ENCODE data around the gene DPF3.

Gene DPF3

DNA sequence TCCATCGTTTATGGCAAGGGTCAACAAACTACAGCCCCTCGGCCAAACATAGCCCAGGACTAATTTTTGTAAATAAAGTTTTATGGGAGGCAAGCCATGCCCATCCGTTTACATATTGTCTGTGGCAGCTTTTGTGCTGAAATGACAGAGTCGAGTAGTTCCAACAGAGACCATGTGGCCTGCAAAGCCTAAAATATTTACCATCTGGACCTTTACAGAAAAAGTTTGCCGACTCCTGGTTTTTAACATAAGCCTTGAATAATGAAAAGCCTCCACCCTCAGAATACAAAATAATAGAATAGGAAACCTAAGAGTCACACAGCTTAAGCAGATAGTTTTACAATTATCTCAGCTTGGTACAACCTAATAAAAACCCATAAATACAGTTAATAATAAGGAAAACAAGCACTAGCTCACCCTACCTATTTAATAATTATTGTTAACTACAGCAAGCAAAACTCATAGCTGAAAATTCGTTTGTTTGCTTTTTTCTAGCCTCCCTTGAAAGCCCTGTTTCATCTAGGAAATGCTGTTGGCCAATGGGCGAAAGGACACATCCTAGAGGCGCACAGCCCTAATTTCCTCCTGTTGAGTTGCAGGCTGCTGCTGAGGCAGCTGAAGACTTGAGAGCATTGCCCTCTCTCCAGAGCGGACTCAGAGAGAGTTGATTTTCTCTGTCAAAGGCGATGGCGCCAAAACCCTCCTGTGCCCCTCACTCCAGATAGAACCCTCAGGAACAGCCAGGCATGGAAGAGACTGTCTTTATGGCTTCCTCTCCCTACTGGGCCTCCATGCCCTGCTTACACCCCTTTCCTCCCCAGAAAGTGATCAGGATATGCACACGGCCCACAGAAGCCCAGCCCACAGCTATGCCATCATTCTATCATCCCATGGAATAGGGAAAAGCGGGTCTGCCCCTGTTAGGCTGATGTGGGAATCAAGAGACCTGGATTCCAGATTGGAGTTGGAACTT lies 107.2 kb downstream of the DPF3 start:
- DNase-seq (ENCODE audit: low read depth): no peak
- H3K4me3 ChIP-seq (ENCODE audit: low read length): no peak overlapping the region
- TF ChIP-seq, protein P1, sequence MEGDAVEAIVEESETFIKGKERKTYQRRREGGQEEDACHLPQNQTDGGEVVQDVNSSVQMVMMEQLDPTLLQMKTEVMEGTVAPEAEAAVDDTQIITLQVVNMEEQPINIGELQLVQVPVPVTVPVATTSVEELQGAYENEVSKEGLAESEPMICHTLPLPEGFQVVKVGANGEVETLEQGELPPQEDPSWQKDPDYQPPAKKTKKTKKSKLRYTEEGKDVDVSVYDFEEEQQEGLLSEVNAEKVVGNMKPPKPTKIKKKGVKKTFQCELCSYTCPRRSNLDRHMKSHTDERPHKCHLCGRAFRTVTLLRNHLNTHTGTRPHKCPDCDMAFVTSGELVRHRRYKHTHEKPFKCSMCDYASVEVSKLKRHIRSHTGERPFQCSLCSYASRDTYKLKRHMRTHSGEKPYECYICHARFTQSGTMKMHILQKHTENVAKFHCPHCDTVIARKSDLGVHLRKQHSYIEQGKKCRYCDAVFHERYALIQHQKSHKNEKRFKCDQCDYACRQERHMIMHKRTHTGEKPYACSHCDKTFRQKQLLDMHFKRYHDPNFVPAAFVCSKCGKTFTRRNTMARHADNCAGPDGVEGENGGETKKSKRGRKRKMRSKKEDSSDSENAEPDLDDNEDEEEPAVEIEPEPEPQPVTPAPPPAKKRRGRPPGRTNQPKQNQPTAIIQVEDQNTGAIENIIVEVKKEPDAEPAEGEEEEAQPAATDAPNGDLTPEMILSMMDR (conservative IDR thresholded peaks at IDR 0.05; ENCODE audit: low read depth, low read length): no peak

DNA sequence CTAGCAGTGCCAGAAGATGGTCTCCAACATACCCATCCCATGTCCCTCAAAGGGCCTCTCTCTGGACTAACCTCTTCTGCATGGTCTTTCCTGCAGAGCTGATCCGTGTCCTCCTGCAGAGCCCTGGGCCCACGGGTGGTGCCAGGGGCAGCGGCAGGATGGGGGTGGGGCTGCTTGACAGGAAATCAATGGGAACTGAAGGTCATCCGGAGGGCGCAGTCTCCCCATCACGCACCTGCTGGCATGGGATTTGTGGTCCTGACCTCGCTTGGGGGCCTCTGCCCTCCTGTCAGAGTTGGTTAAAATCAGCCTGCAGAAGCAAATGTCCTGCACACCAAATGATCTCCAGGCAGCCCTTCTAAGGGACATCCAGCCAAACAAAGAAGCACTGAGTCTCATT lies 110.2 kb downstream of the DPF3 start:
- H3K4me3 ChIP-seq (ENCODE audit: low read length): no peak overlapping the region
- DNase-seq (ENCODE audit: low read depth): no peak
- TF ChIP-seq, protein P1 (conservative IDR thresholded peaks at IDR 0.05; ENCODE audit: low read depth, low read length): no peak

DNA sequence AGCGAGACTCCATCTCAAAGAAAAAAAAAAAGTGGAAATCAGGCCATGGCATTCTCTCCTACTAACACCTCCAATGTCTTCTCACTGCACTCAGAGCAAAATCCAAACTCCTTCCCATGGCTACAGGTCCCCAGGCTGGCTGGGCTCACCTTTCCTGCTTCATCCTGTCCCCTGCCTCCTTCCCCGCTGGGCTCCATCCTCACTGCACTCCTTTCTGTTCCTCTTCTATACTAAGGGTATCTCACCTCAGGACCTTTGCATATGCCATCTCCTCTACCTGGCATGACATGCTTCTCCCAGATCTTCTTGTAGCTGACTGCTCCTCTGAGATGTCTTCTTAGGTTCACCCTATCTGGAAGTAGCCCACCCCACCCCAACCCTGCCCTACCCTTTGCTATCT lies 111.1 kb downstream of the DPF3 start:
- no peak overlapping the region for H3K4me3 ChIP-seq (ENCODE audit: low read length)
- TF ChIP-seq, protein P1 (conservative IDR thresholded peaks at IDR 0.05; ENCODE audit: low read depth, low read length): no peak
- no peak for DNase-seq (ENCODE audit: low read depth)

DNA sequence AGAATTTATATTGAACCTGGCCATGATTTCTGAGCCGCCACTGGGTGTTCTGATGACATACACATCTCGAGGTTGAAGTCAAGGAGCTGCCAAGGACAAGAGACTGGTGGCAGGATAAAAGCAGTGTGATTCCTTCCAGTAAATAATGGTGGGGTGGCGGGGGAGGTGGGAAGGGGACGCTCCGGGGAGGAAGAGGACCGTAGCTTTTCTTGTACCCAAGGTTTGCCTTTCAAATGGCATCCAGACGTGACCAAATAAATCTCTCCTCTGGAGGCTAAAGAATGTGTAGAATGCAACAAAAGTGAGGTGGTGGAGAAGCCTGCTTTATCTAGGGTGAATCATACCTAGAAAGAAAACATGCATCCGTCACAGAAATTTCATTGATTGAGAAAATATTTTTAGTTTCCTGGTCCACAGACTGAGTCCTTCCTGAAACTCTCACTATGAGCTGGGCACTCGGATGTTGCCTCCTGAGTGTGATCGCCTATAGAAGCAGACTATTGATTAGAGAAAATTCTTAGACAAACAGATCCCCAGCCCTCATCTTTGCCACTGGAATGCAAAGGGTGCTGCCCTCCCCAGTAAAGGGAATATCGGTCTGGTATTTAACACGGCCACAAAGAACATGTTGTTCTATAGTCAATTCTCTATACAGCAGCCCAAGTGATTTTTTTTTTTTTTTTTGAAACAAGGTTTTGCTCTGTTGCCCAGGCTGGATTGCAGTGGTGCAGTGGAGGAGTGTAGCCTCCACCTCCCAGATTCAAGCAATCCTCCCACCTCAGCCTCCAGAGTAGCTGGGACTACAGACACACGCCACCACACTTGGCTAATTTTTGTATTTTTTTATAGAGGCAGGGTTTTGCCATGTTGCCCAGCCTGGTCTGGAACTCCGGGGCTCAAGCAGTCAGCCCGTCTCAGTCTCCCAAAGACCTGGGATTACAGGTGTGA lies 112.1 kb downstream of the DPF3 start:
- TF ChIP-seq, protein P1 (conservative IDR thresholded peaks at IDR 0.05; ENCODE audit: low read depth, low read length): no peak
- DNase-seq (ENCODE audit: low read depth): no peak

DNA sequence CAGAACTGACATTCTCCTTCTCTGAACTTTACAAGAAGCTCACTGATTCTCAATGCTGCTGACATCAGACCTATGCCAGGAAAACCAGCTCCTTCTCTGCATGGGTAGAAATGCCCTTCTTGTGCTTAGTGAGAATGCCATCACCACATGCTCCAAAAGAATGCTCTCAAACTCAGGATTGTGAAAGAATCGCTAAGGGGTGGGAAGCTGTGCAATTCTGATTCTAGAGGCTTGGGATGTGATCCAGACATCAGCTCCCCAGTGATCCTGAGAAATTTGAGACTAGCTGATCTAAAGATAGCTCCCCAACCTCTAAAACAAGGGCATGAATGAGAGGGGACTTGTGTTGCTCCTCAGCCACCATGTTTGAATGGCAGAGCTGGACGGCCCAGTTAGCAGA lies 113.2 kb downstream of the DPF3 start:
- DNase-seq (ENCODE audit: low read depth): peak; percentile 48
- TF ChIP-seq, protein P1 (conservative IDR thresholded peaks at IDR 0.05; ENCODE audit: low read depth, low read length): no peak
- no peak overlapping the region for H3K4me3 ChIP-seq (ENCODE audit: low read length)

More for the DNA sequence above, 112.1 kb downstream of the DPF3 start:
- no peak overlapping the region for H3K4me3 ChIP-seq (ENCODE audit: low read length)

DNA sequence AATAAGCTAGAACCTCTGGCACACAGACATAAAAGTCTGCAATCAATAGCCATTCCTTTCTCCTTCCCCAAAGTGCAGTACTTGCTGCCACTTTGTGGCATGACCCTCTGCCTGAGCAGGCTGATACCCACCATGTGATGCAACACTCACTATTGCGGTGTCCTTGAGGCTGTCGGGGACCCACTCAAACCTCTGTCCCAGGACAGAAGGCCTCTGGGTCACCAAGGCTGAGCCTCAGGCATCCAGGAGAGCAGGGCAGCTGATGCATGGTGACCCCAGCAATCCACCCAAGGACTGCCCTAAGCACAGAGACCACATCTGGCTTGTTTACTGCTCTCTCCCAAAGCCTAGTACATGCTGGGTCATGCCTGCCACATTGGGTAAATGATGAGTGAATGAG lies 114.2 kb downstream of the DPF3 start:
- no peak for DNase-seq (ENCODE audit: low read depth)
- H3K4me3 ChIP-seq (ENCODE audit: low read length): no peak overlapping the region
- TF ChIP-seq, protein P1 (conservative IDR thresholded peaks at IDR 0.05; ENCODE audit: low read depth, low read length): no peak
